WTC11 (cell line): Measurements from ENCODE around the gene MCM3AP.

Source experiments
- ATF2 ChIP-seq: sonication (generic); formaldehyde crosslinking; IDR thresholded peaks from 2 replicates; pipeline ENCODE4 v1.8.1; 2022; ENCODE audit warnings: low read depth, missing genetic modification reagents, borderline replicate concordance
- CREM ChIP-seq: sonication (generic); formaldehyde crosslinking; IDR thresholded peaks from 2 replicates; pipeline ENCODE4 v1.8.1; 2022; ENCODE audit warnings: mild to moderate bottlenecking, missing genetic modification reagents, moderate library complexity
- CTCF ChIP-seq: fragments of 200-600 bp; IDR thresholded peaks from 2 replicates; pipeline ENCODE4 v1.8.0; 2022; ENCODE audit warnings: antibody characterized with exemption
- MXD4 ChIP-seq: fragments of 250-450 bp; sonication (Bioruptor Pico); IDR thresholded peaks from 2 replicates; pipeline ENCODE4 v1.8.0; 2021; ENCODE audit warnings: mild to moderate bottlenecking, moderate library complexity, borderline replicate concordance
- NFYB ChIP-seq: sonication (generic); formaldehyde crosslinking; conservative IDR thresholded peaks from 2 replicates; pipeline ENCODE4 v1.8.0; 2022; ENCODE audit warnings: low read depth, missing genetic modification reagents
- RELA ChIP-seq: sonication (generic); formaldehyde crosslinking; IDR thresholded peaks from 2 replicates; pipeline ENCODE4 v1.8.1; 2022; ENCODE audit warnings: missing genetic modification reagents, mild to moderate bottlenecking, borderline replicate concordance
- ZBTB21 ChIP-seq: sonication (generic); formaldehyde crosslinking; IDR thresholded peaks from 2 replicates; pipeline ENCODE4 v1.8.1; 2023; ENCODE audit warnings: mild to moderate bottlenecking, missing genetic modification reagents, borderline replicate concordance

GRCh38 chr21:46218906-46219590 is 66.4 kb downstream of the MCM3AP start:
- TF ChIP-seq CTCF (no peak), ZBTB21 (CRISPR knock-in tag) (no peak), ATF2 (CRISPR knock-in tag) (no peak), CREM (CRISPR knock-in tag) (no peak), NFYB (CRISPR knock-in tag) (no peak), RELA (CRISPR knock-in tag) (no peak), MXD4 (CRISPR knock-in tag) (no peak)
